Thoracic aorta (tissue), 2 donors: ENCODE measurements around the gene PLP2. TPM values are rescaled to one million over a fixed set of nuclear protein-coding genes. Genes with fewer than 3 reads are reported as not detected.

ENCODE experiments used
- ATAC-seq: fragments of 150-250 bp; one replicate; pipeline ENCODE4 v1.8.0; 2017; ENCODE audit warnings: low read depth; ENCODE audit not compliant: insufficient number of reproducible peaks, low FRiP score
- DNase-seq: peaks from one replicate; pipeline ENCODE4 v3.0.0-alpha.2; 2020; ENCODE audit warnings: low spot score
- H3K27ac ChIP-seq, 2 donors: fragments of 200-600 bp; sonication (generic); 1 replicate in 1 of 2; 2 replicates in 1 of 2; pipeline ENCODE4 v1.5.1; 2016; ENCODE audit warnings: mild to moderate bottlenecking in 2 of 2, moderate library complexity in 2 of 2
- H3K27me3 ChIP-seq: fragments of 200-600 bp; sonication (generic); replicated peaks from 2 replicates; pipeline ENCODE4 v1.6.0; 2016; ENCODE audit warnings: mild to moderate bottlenecking; ENCODE audit not compliant: insufficient read depth
- H3K36me3 ChIP-seq: fragments of 200-600 bp; sonication (generic); one replicate; pipeline ENCODE4 v1.5.1; 2016
- H3K4me1 ChIP-seq, 2 donors: fragments of 200-600 bp; sonication (generic); 1 replicate in 1 of 2; 2 replicates in 1 of 2; pipeline versions ENCODE4 v1.5.1 to v1.6.0; 2016; ENCODE audit warnings: low read depth in 2 of 2, mild to moderate bottlenecking in 1 of 2; ENCODE audit not compliant: control insufficient read depth in 1 of 2
- H3K4me3 ChIP-seq: fragments of 200-600 bp; sonication (generic); 2 replicates; pipeline ENCODE4 v1.5.1; 2016; ENCODE audit warnings: mild to moderate bottlenecking
- H3K9me3 ChIP-seq: fragments of 200-600 bp; sonication (generic); 2 replicates; pipeline ENCODE4 v1.5.1; 2016
- total RNA-seq, 2 donors: library from RNA; depleted of rRNA; stranded (reverse); fragments of >200 nt; gene quantifications; one replicate each; pipeline versions ENCODE4 v1.1.0 to v1.2.3, GENCODE V29; 2016
- TF ChIP-seq, protein P1 (sequence below): fragments of 200-600 bp; sonication (generic); IDR thresholded peaks from one replicate; pipeline ENCODE4 v1.5.1; 2019; ENCODE audit warnings: antibody characterized with exemption

The PLP2 gene
- total RNA-seq, 2 donors from 2014 or later, result 90.2 to 101 TPM

DNA sequence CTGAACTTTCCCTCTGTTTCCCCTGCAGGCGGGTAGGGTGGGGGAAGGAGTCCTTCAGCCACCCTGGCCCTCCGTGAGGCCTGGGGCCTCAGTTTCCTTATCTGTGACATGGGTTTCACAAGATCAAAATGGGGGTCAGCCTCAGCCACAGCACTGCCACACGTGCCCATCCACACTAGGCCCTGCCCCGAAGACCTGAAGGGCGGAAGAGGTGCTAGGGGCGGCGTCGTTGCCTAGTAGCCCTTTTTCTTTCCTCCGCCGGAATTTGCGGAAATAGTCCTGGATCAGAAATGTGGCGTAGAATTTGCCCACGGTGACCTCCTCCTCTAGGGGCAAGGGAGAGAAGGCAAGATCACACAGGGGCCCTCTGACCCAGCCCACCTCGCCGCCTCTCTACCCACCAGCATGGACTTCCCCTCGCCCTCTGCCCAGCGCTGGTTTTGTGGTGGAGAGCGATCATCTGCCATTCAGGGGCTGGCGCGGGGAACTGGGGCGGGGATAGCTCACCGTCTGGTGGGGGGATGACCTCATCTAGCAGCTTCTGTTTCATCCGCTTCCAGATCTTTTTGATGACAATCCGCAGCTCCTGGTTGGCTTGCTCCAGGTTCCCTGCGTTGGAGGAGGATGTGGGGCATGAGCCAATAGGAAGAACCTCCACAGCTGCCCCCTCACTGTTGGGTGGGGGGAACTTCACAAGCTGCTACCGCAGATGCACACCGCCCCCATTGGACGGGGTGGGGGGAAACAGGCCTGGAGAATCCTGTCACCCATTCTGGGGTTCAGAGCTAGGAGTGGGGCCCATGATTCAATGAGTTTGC is 37.9 kb downstream of the PLP2 start:
- Histone ChIP-seq H3K9me3 (no peaks in the 10 kb centered on the region), H3K4me3 (no peak overlapping the region), H3K36me3 (no peaks in the 10 kb centered on the region), H3K27ac (no peak overlapping the region), H3K27me3 (no peaks in the 10 kb centered on the region), H3K4me1 (no peaks in the 10 kb centered on the region)
- no peak for DNase-seq
- no peak for ATAC-seq
- TF ChIP-seq, protein P1, sequence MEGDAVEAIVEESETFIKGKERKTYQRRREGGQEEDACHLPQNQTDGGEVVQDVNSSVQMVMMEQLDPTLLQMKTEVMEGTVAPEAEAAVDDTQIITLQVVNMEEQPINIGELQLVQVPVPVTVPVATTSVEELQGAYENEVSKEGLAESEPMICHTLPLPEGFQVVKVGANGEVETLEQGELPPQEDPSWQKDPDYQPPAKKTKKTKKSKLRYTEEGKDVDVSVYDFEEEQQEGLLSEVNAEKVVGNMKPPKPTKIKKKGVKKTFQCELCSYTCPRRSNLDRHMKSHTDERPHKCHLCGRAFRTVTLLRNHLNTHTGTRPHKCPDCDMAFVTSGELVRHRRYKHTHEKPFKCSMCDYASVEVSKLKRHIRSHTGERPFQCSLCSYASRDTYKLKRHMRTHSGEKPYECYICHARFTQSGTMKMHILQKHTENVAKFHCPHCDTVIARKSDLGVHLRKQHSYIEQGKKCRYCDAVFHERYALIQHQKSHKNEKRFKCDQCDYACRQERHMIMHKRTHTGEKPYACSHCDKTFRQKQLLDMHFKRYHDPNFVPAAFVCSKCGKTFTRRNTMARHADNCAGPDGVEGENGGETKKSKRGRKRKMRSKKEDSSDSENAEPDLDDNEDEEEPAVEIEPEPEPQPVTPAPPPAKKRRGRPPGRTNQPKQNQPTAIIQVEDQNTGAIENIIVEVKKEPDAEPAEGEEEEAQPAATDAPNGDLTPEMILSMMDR, result no peak

GRCh38 chrX:49210406-49210805 is 38.7 kb downstream of the PLP2 start:
- Histone ChIP-seq H3K4me1 (no peaks in the 10 kb centered on the region), H3K4me3 (no peak overlapping the region), H3K27me3 (no peaks in the 10 kb centered on the region), H3K36me3 (no peaks in the 10 kb centered on the region), H3K9me3 (no peaks in the 10 kb centered on the region), H3K27ac (no peak overlapping the region)
- DNase-seq, result no peak
- ATAC-seq, result no peak
- TF ChIP-seq, protein P1, result no peak

DNA sequence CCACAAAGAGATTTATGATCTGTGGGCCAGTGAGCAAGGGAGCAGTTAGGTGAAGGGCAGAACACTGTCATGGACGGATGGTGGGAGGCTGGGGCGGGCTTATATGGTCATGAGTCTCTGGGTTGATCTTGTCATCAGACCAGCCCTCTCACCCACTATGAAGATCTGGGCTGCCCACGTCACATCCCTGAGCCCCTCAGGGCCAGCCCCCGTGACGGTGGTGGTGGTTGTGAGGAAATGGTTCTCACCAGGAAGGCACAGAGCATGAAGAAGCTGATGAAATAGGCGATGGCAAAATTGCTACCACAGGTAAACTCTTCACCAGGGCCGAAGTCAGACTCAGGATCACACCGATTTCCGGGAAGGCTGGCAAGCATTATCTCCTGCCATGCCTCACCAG is 39.4 kb downstream of the PLP2 start:
- no peak for DNase-seq
- Histone ChIP-seq H3K27ac (no peak overlapping the region), H3K4me1 (no peaks in the 10 kb centered on the region), H3K9me3 (no peaks in the 10 kb centered on the region), H3K27me3 (no peaks in the 10 kb centered on the region), H3K4me3 (no peak overlapping the region), H3K36me3 (no peaks in the 10 kb centered on the region)
- ATAC-seq, result no peak
- TF ChIP-seq, protein P1, result no peak

- Histone ChIP-seq H3K4me3 (no peak overlapping the region), H3K27ac (no peak overlapping the region), H3K36me3 (no peaks in the 10 kb centered on the region), H3K9me3 (no peaks in the 10 kb centered on the region), H3K27me3 (no peaks in the 10 kb centered on the region), H3K4me1 (no peaks in the 10 kb centered on the region)
- TF ChIP-seq, protein P1, result no peak
- no peak for DNase-seq
- no peak for ATAC-seq
Observed at GRCh38 chrX:49212209-49212608, 40.5 kb downstream of the PLP2 start.

DNA sequence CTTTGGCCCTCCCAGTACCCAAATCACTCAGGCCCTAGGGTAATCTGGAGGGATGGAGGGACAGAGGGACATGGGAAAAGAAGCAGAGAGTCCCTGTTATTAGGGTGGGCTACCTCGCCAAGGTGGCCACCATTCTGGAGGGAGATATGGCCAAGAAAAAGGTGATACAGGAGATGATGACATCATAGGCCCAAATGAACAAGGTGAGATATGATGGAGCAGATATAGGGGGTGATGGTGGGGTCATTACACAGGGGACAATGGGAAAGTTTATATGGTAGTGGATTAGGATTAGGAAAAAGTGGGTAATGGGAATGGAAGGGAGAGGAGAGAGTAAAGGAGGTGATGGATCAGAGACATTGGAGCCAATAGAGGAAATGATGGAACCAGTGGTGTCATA is 41.2 kb downstream of the PLP2 start:
- no peak overlapping the region for H3K27ac ChIP-seq
- no peaks in the 10 kb centered on the region for H3K9me3 ChIP-seq
- TF ChIP-seq, protein P1, result no peak
- no peak for ATAC-seq
- no peaks in the 10 kb centered on the region for H3K36me3 ChIP-seq
- no peak for DNase-seq
- H3K4me1 ChIP-seq, result no peaks in the 10 kb centered on the region
- H3K27me3 ChIP-seq, result no peaks in the 10 kb centered on the region
- no peak overlapping the region for H3K4me3 ChIP-seq
